PC-3 (cell line): ENCODE data around the gene PIGK.

Source experiments
- CTCF ChIP-seq: fragments of 300-600 bp; sonication (generic); conservative IDR thresholded peaks from 2 replicates; pipeline ENCODE4 v1.5.1; 2017; ENCODE audit warnings: antibody characterized with exemption, low read depth, mild to moderate bottlenecking, low read length
- EZH2phosphoT487 ChIP-seq: fragments of 300-600 bp; sonication (generic); IDR thresholded peaks from 2 replicates; pipeline ENCODE4 v1.6.1; 2018; ENCODE audit warnings: mild to moderate bottlenecking, antibody characterized with exemption, low read length, borderline replicate concordance

GRCh38 chr1:77230051-77230450, 10.8 kb upstream of the PIGK start:
- TF ChIP-seq CTCF (no peak), EZH2phosphoT487 (no peak)
